ENCODE results near the gene BMPR1B.

Gene BMPR1B

GRCh38 chr4:94871644-94872305, 114.0 kb downstream of the BMPR1B start:
- no peak for TF ChIP-seq TAF1 (IDR thresholded peaks at IDR 0.05; ENCODE audit: borderline replicate concordance, insufficient read depth, low read length)
- TF ChIP-seq FOXP2 (optimal IDR thresholded peaks at IDR 0.05; ENCODE audit: borderline replicate concordance, extremely low read depth, extremely low read length, insufficient read depth), result no peak
- TF ChIP-seq REST (IDR thresholded peaks at IDR 0.05; ENCODE audit: insufficient read depth in 1 of 2, low read depth in 2 of 2, low read length in 2 of 2), result no peak
- no peak for TF ChIP-seq SIN3A (IDR thresholded peaks at IDR 0.05; ENCODE audit: borderline replicate concordance, insufficient read depth, low read length)
- no peak for TF ChIP-seq POLR2AphosphoS5 (IDR thresholded peaks at IDR 0.05; ENCODE audit: low read depth, low read length)

GRCh38 chr4:94877973-94878372, 120.2 kb downstream of the BMPR1B start:
- TF ChIP-seq SIN3A (IDR thresholded peaks at IDR 0.05; ENCODE audit: borderline replicate concordance, insufficient read depth, low read length), result no peak
- TF ChIP-seq POLR2AphosphoS5 (IDR thresholded peaks at IDR 0.05; ENCODE audit: low read depth, low read length), result no peak
- TF ChIP-seq TAF1 (IDR thresholded peaks at IDR 0.05; ENCODE audit: borderline replicate concordance, insufficient read depth, low read length), result no peak
- no peak for TF ChIP-seq REST (IDR thresholded peaks at IDR 0.05; ENCODE audit: insufficient read depth in 1 of 2, low read depth in 2 of 2, low read length in 2 of 2)
- TF ChIP-seq FOXP2 (optimal IDR thresholded peaks at IDR 0.05; ENCODE audit: borderline replicate concordance, extremely low read depth, extremely low read length, insufficient read depth), result no peak

GRCh38 chr4:94880956-94881355, 123.2 kb downstream of the BMPR1B start:
- TF ChIP-seq REST (IDR thresholded peaks at IDR 0.05; ENCODE audit: insufficient read depth in 1 of 2, low read depth in 2 of 2, low read length in 2 of 2) (no peak), FOXP2 (optimal IDR thresholded peaks at IDR 0.05; ENCODE audit: borderline replicate concordance, extremely low read depth, extremely low read length, insufficient read depth) (no peak)

- no peak for TF ChIP-seq FOXP2 (optimal IDR thresholded peaks at IDR 0.05; ENCODE audit: borderline replicate concordance, extremely low read depth, extremely low read length, insufficient read depth)
- no peak for TF ChIP-seq REST (IDR thresholded peaks at IDR 0.05; ENCODE audit: insufficient read depth in 1 of 2, low read depth in 2 of 2, low read length in 2 of 2)
- no peak for TF ChIP-seq TAF1 (IDR thresholded peaks at IDR 0.05; ENCODE audit: borderline replicate concordance, insufficient read depth, low read length)
- TF ChIP-seq POLR2AphosphoS5 (IDR thresholded peaks at IDR 0.05; ENCODE audit: low read depth, low read length), result no peak
- no peak for TF ChIP-seq SIN3A (IDR thresholded peaks at IDR 0.05; ENCODE audit: borderline replicate concordance, insufficient read depth, low read length)
Measured at GRCh38 chr4:94882756-94883155, 125.0 kb downstream of the BMPR1B start.

GRCh38 chr4:94887027-94887426, 129.3 kb downstream of the BMPR1B start:
- TF ChIP-seq FOXP2 (optimal IDR thresholded peaks at IDR 0.05; ENCODE audit: borderline replicate concordance, extremely low read depth, extremely low read length, insufficient read depth) (no peak), REST (IDR thresholded peaks at IDR 0.05; ENCODE audit: insufficient read depth in 1 of 2, low read depth in 2 of 2, low read length in 2 of 2) (no peak), POLR2AphosphoS5 (IDR thresholded peaks at IDR 0.05; ENCODE audit: low read depth, low read length) (no peak), SIN3A (IDR thresholded peaks at IDR 0.05; ENCODE audit: borderline replicate concordance, insufficient read depth, low read length) (no peak), TAF1 (IDR thresholded peaks at IDR 0.05; ENCODE audit: borderline replicate concordance, insufficient read depth, low read length) (no peak)

Data from PFSK-1 (cell line).